Amygdala (tissue), 56 donors: Measurements from ENCODE around the gene ZNF14.
"Not testable (repeated sequence)": the region's sequence is repeated elsewhere in the genome, so short reads cannot be mapped to it uniquely, and the experiment has no call there.

Experiments used
- DNase-seq, 56 donors: peaks; one replicate each; lab custom pipeline; 2025; lab: John Stamatoyannopoulos, UW

Gene ZNF14

GRCh38 chr19:19747357-19748220 is 14.7 kb upstream of the ZNF14 start:
- no peak for DNase-seq

- no peak for DNase-seq
Observed at GRCh38 chr19:19746286-19747213, 13.6 kb upstream of the ZNF14 start.

GRCh38 chr19:19745496-19746285 is 12.8 kb upstream of the ZNF14 start:
- no peak for DNase-seq

GRCh38 chr19:19744641-19745040 is 11.7 kb upstream of the ZNF14 start:
- DNase-seq = no peak

- not testable (repeated sequence) for DNase-seq
Observed at GRCh38 chr19:19743921-19744320, 11.0 kb upstream of the ZNF14 start.

GRCh38 chr19:19743176-19743575 is 10.3 kb upstream of the ZNF14 start:
- DNase-seq = no peak

GRCh38 chr19:19742773-19743172 is 9.9 kb upstream of the ZNF14 start:
- no peak for DNase-seq

GRCh38 chr19:19741184-19741583 is 8.3 kb upstream of the ZNF14 start:
- no peak for DNase-seq

GRCh38 chr19:19740755-19741154 is 7.8 kb upstream of the ZNF14 start:
- DNase-seq = no peak

GRCh38 chr19:19738564-19738963 is 5.7 kb upstream of the ZNF14 start:
- DNase-seq = no peak

- no peak for DNase-seq
Observed at GRCh38 chr19:19737559-19738332, 4.8 kb upstream of the ZNF14 start.

GRCh38 chr19:19721896-19722295 is 11.0 kb downstream of the ZNF14 start:
- DNase-seq = no peak

GRCh38 chr19:19719798-19720197 is 13.1 kb downstream of the ZNF14 start:
- no peak for DNase-seq

GRCh38 chr19:19711934-19712828 is 20.7 kb downstream of the ZNF14 start:
- no peak for DNase-seq

GRCh38 chr19:19711306-19711933 is 21.5 kb downstream of the ZNF14 start:
- no peak for DNase-seq

- DNase-seq = no peak
Observed at GRCh38 chr19:19710506-19710905, 22.4 kb downstream of the ZNF14 start.

GRCh38 chr19:19704836-19705235 is 28.1 kb downstream of the ZNF14 start:
- DNase-seq = no peak

- DNase-seq = not testable (repeated sequence)
Observed at GRCh38 chr19:19700493-19700892, 32.4 kb downstream of the ZNF14 start.
